B cell (primary cell): ENCODE results near the gene SCNM1. TPM values are rescaled to one million over a fixed set of nuclear protein-coding genes. Genes with fewer than 3 reads are reported as not detected.

Source experiments
- ATAC-seq: fragments of 200-7000 bp; cut with Tn5 transposase; one replicate; pipeline ENCODE4 v1.10.0; 2021; ENCODE audit warnings: low read depth, mild to moderate bottlenecking, moderate number of reproducible peaks, moderate library complexity
- CTCF ChIA-PET: fragments of 350-600 bp; sonication (Branson Sonifier 250); formaldehyde crosslinking; loops from one replicate; lab custom pipeline; 2021; ENCODE audit warnings: antibody characterized with exemption, inconsistent platforms; lab: Charles Lee
- POLR2A ChIA-PET: fragments of 350-600 bp; sonication (Branson Sonifier 250); formaldehyde crosslinking; loops from one replicate; lab custom pipeline; 2021; ENCODE audit warnings: antibody characterized with exemption; lab: Charles Lee
- DNase-seq: peaks from one replicate; pipeline ENCODE4 v3.0.0; 2013
- H2AFZ ChIP-seq: 2 replicates; pipeline ENCODE4 v1.6.1; 2012; ENCODE audit warnings: mild to moderate bottlenecking, low read depth, low read length; ENCODE audit not compliant: insufficient read depth, poor library complexity, severe bottlenecking
- H3K27ac ChIP-seq, 2 donors: 1 replicate in 1 of 2; 2 replicates in 1 of 2; pipeline ENCODE4 v1.5.1; 2012 to 2013; ENCODE audit warnings: low read length in 2 of 2, mild to moderate bottlenecking in 2 of 2, moderate library complexity in 1 of 2
- H3K27me3 ChIP-seq, 4 experiments: fragments of 200-600 bp in 1 of 4; sonication (generic) in 1 of 4; replicated peaks in 1 of 4; 1 replicate in 2 of 4; 2 replicates in 2 of 4; pipeline versions ENCODE4 v1.6.1 to v1.7.0; 2013 to 2016; ENCODE audit warnings: low read length in 3 of 4, mild to moderate bottlenecking in 2 of 4, mixed read lengths in 1 of 4, moderate library complexity in 1 of 4; ENCODE audit not compliant: insufficient read depth in 4 of 4, control insufficient read depth in 3 of 4; ENCODE audit errors: control extremely low read depth in 1 of 4
- H3K36me3 ChIP-seq, 2 experiments: replicated peaks in 1 of 2; 1 replicate in 1 of 2; 2 replicates in 1 of 2; pipeline versions ENCODE4 v1.6.1 to v1.7.1; 2013; ENCODE audit warnings: low read length in 1 of 2; ENCODE audit not compliant: insufficient read depth in 2 of 2, control insufficient read depth in 1 of 2; ENCODE audit errors: control extremely low read depth in 1 of 2, extremely low read depth in 1 of 2
- H3K4me1 ChIP-seq, 2 donors: fragments of 200-600 bp in 1 of 2; sonication (generic) in 1 of 2; 1 replicate in 1 of 2; 2 replicates in 1 of 2; pipeline versions ENCODE4 v1.5.1 to v1.6.1; 2013 to 2017; ENCODE audit warnings: low read length in 2 of 2; ENCODE audit not compliant: control insufficient read depth in 2 of 2, insufficient read depth in 2 of 2
- H3K4me2 ChIP-seq: replicated peaks from 2 replicates; pipeline ENCODE3; 2012; ENCODE audit warnings: mild to moderate bottlenecking, low read depth, low read length; ENCODE audit not compliant: poor library complexity, severe bottlenecking
- H3K4me3 ChIP-seq, 5 experiments: fragments of 200-600 bp in 1 of 5; sonication (generic) in 1 of 5; 1 replicate in 3 of 5; 2 replicates in 2 of 5; pipeline versions ENCODE4 v1.5.1 to v1.7.0; 2011 to 2016; ENCODE audit warnings: low read length in 4 of 5, mild to moderate bottlenecking in 4 of 5, low read depth in 2 of 5, control low read depth in 1 of 5, moderate library complexity in 1 of 5; ENCODE audit not compliant: insufficient read depth in 1 of 5; ENCODE audit errors: control extremely low read depth in 1 of 5, extremely low read depth in 1 of 5
- H3K79me2 ChIP-seq: fragments of 200-600 bp; sonication (generic); one replicate; pipeline ENCODE4 v1.6.0; 2016; ENCODE audit warnings: low read length; ENCODE audit not compliant: control insufficient read depth, insufficient read depth
- H3K9ac ChIP-seq: fragments of 200-600 bp; sonication (generic); 2 replicates; pipeline ENCODE4 v1.6.1; 2017; ENCODE audit warnings: mild to moderate bottlenecking, low read length, moderate library complexity
- H3K9me3 ChIP-seq, 3 donors: one replicate each; pipeline versions ENCODE4 v1.6.1 to v1.7.1; 2013; ENCODE audit warnings: low read length in 2 of 3; ENCODE audit not compliant: control insufficient read depth in 2 of 3, insufficient read depth in 1 of 3; ENCODE audit errors: control extremely low read depth in 1 of 3
- H4K20me1 ChIP-seq: 2 replicates; pipeline ENCODE4 v1.6.0; 2012; ENCODE audit warnings: mild to moderate bottlenecking, low read length; ENCODE audit not compliant: insufficient read depth, control insufficient read depth, poor library complexity, severe bottlenecking
- H3K27ac Mint-ChIP-seq: one replicate; pipeline ENCODE4 v1.8.0; 2021; ENCODE audit warnings: mixed read lengths
- H3K27me3 Mint-ChIP-seq: one replicate; pipeline ENCODE4 v1.8.0; 2021; ENCODE audit warnings: mixed read lengths
- H3K4me1 Mint-ChIP-seq: one replicate; pipeline ENCODE4 v1.8.0; 2021; ENCODE audit warnings: mixed read lengths
- H3K4me3 Mint-ChIP-seq: one replicate; pipeline ENCODE4 v1.8.0; 2021; ENCODE audit warnings: mixed read lengths
- H3K9me3 Mint-ChIP-seq: one replicate; pipeline ENCODE4 v1.8.0; 2022; ENCODE audit warnings: mixed read lengths; ENCODE audit not compliant: insufficient read depth
- CTCF ChIP-seq: fragments of 200-600 bp; IDR thresholded peaks from one replicate; pipeline ENCODE4 v1.8.0; 2022; ENCODE audit warnings: antibody characterized with exemption, mild to moderate bottlenecking
- EZH2 ChIP-seq: IDR thresholded peaks from 2 replicates; pipeline ENCODE4 v1.6.1; 2012; ENCODE audit warnings: borderline replicate concordance, low read depth, mild to moderate bottlenecking, moderate library complexity, low read length; ENCODE audit not compliant: insufficient read depth, poor library complexity, severe bottlenecking
- WGBS: methylation state at CpG from one replicate; pipeline ENCODE4 v1.1.5; 2013; ENCODE audit warnings: missing lambda C conversion rate; ENCODE audit not compliant: insufficient coverage; 5-methylcytosine and 5-hydroxymethylcytosine counted together
- intact Hi-C: fragments of 100-400 bp; cut with micrococcal nuclease; formaldehyde crosslinking; loops from one replicate; pipeline ENCODE4 v1.10.0; 2022
- polyA plus RNA-seq: library from polyadenylated mRNA; depleted of rRNA; stranded (reverse); fragments of >200 nt; gene quantifications from 2 replicates; pipeline ENCODE4 v1.2.3, GENCODE V29; 2012
- total RNA-seq, 2 donors: library from RNA; stranded (reverse); fragments of 120-200 nt in 1 of 2; gene quantifications; 1 replicate in 1 of 2; 2 replicates in 1 of 2; pipeline versions ENCODE4 v1.2.3 to v1.2.4, GENCODE V29; 2013 to 2022

SCNM1 gene
- total and polyA plus RNA-seq, 2 donors (not counting 1 experiment from before 2014, with no cell fraction given) = 46.5 to 53.6 TPM

- no peak for ATAC-seq
- DNase-seq = no peak
- Mint-ChIP-seq H3K27me3 (no peaks in the 10 kb centered on the region), H3K4me3 (peak overlapping the region; percentile 89), H3K9me3 (no peaks in the 10 kb centered on the region), H3K4me1 (peaks cover 14% of the 10 kb centered on the region), H3K27ac (peak overlapping the region; percentile 92)
- CTCF ChIA-PET = interaction anchor here (1.1 to 3.1 kb wide), 6 partner anchors 22 to 158 kb away, joined by 3 to 21 read pairs (median 8); partner anchors contain the start of genes CERS2 and TNFAIP8L2
- Histone ChIP-seq H3K4me1 (peaks cover 6 to 15% of the 10 kb centered on the region in 2 donors), H4K20me1 (no peaks in the 10 kb centered on the region), H3K27me3 (peaks cover 0 to 4% (median 0%) of the 10 kb centered on the region in 4 experiments), H3K4me3 (peak overlapping the region; percentile 39 to 58 (median 50)), H3K9me3 (no peaks in the 10 kb centered on the region), H3K79me2 (no peaks in the 10 kb centered on the region), H2AFZ (peak overlapping the region; percentile 82), H3K36me3 (no peaks in the 10 kb centered on the region), H3K9ac (peak overlapping the region; percentile 58), H3K4me2 (peak overlapping the region; percentile 76), H3K27ac (no peak overlapping the region)
- 79% methylated on average over 36 of the region's 39 CpGs for WGBS
- POLR2A ChIA-PET = interaction anchor here (0.8 to 1.2 kb wide), 3 partner anchors 25 to 67 kb away, joined by 3 to 4 read pairs (median 3); partner anchors contain the start of genes PIP5K1A and TNFAIP8L2
- intact Hi-C loops = loop anchor here (1.0 to 2.0 kb wide), 3 partner anchors 14 to 61 kb away; partner anchors contain the start of genes SEMA6C and TNFAIP8L2
- TF ChIP-seq CTCF (no peak), EZH2 (no peak)
Observed at GRCh38 chr1:151131701-151132334, 34.1 kb upstream of the SCNM1 start.

GRCh38 chr1:151132335-151133017 is 33.5 kb upstream of the SCNM1 start:
- Mint-ChIP-seq H3K9me3 (no peaks in the 10 kb centered on the region), H3K4me1 (peaks cover 14% of the 10 kb centered on the region), H3K27me3 (no peaks in the 10 kb centered on the region), H3K4me3 (no peak overlapping the region), H3K27ac (no peak overlapping the region)
- Histone ChIP-seq H3K27me3 (peaks cover 0 to 4% (median 0%) of the 10 kb centered on the region in 4 experiments), H3K9ac (no peak overlapping the region), H3K4me1 (peaks cover 6 to 15% of the 10 kb centered on the region in 2 donors), H3K4me2 (peak overlapping the region; percentile 76), H3K9me3 (no peaks in the 10 kb centered on the region), H4K20me1 (no peaks in the 10 kb centered on the region), H3K36me3 (no peaks in the 10 kb centered on the region), H3K79me2 (no peaks in the 10 kb centered on the region), H2AFZ (no peak overlapping the region), H3K4me3 (no peak overlapping the region), H3K27ac (no peak overlapping the region)
- TF ChIP-seq CTCF = no peak
- no peak for DNase-seq
- intact Hi-C loops = no loop called here
- no peak for ATAC-seq
- WGBS = 98% methylated on average over 60 of the region's 74 CpGs
- POLR2A ChIA-PET = no interaction called here
- CTCF ChIA-PET = no interaction called here
